ENCODE data around the gene CSPG4.

CSPG4 gene

DNA sequence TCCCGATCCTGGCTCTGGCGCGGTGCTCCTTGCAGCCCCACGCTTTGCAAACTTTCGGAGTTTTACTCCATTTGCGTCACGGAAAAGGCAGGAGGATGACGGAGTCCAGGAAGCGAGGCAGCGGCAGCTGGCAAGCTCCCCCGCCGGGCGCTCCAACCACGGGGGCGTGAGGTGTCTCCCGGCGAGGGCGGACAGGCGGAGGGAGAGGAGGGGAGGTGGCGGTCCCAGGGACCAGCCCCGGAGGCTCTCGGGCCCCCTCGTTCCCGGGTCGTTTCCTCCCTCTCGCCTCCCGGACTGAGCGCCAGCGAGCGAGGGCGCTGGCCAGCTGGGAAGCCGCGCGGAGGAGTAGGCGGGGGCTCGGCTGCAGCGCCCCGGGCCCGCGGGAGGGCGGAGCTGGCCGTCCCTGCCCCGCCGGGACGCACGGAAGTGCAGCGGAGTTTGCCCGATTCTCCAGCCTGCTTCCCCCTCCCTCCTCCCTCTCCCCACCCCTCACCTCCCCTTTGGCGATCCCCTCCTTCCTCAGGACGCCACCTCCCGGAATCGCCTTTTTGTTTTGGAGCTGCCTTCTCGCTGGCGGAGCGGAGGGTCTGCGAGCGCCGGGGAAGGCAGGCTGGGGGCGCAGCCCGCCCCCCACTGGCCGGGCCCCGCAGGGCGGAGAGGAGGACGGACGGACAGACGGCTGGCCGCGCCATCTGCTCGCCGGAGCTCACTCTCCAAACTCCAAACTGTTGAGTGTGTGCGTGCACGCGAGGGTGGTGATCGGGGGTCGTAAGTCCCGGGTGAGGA is 65.1 kb downstream of the CSPG4 start, which contains the start of gene SNX33:
Gene SNX33 (plus strand): TSS at position 543 of the 786 bp plus-strand sequence. CDS start 1,191 bp downstream, outside the sequence.
- in situ Hi-C loops (cut with HindIII; ENCODE audit: low sequenced_read_pairs), result loop anchor here (25.0 kb wide), 2 partner anchors 165 to 185 kb away; partner anchors contain the start of gene SIN3A

GRCh38 chr15:75646944-75647364 is 65.7 kb downstream of the CSPG4 start:
- H3K4me3 ChIP-seq (ENCODE audit: low read depth, low read length), result peak overlapping the region; percentile 87
- TF ChIP-seq, protein P1, sequence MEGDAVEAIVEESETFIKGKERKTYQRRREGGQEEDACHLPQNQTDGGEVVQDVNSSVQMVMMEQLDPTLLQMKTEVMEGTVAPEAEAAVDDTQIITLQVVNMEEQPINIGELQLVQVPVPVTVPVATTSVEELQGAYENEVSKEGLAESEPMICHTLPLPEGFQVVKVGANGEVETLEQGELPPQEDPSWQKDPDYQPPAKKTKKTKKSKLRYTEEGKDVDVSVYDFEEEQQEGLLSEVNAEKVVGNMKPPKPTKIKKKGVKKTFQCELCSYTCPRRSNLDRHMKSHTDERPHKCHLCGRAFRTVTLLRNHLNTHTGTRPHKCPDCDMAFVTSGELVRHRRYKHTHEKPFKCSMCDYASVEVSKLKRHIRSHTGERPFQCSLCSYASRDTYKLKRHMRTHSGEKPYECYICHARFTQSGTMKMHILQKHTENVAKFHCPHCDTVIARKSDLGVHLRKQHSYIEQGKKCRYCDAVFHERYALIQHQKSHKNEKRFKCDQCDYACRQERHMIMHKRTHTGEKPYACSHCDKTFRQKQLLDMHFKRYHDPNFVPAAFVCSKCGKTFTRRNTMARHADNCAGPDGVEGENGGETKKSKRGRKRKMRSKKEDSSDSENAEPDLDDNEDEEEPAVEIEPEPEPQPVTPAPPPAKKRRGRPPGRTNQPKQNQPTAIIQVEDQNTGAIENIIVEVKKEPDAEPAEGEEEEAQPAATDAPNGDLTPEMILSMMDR (IDR thresholded peaks at IDR 0.05; ENCODE audit: low read depth, low read length, missing control alignments), result no peak
- in situ Hi-C loops (cut with HindIII; ENCODE audit: low sequenced_read_pairs), result loop anchor here (25.0 kb wide), 2 partner anchors 165 to 185 kb away; partner anchors contain the start of gene SIN3A
- DNase-seq (ENCODE audit: low read depth), result no peak

More for the DNA sequence above, 65.1 kb downstream of the CSPG4 start, which contains the start of gene SNX33:
- H3K4me3 ChIP-seq (ENCODE audit: low read depth, low read length), result peak within 1 kb of the TSS; percentile 87
- DNase-seq (ENCODE audit: low read depth), result peak; percentile 63
- TF ChIP-seq, protein P1 (IDR thresholded peaks at IDR 0.05; ENCODE audit: low read depth, low read length, missing control alignments), result peak; percentile 60

- DNase-seq (ENCODE audit: low read depth), result no peak
- peak overlapping the region; percentile 87 for H3K4me3 ChIP-seq (ENCODE audit: low read depth, low read length)
- TF ChIP-seq, protein P1 (IDR thresholded peaks at IDR 0.05; ENCODE audit: low read depth, low read length, missing control alignments), result no peak
- in situ Hi-C loops (cut with HindIII; ENCODE audit: low sequenced_read_pairs), result loop anchor here (25.0 kb wide), 2 partner anchors 166 to 184 kb away; partner anchors contain the start of gene SIN3A
Observed at GRCh38 chr15:75646112-75646943, 66.3 kb downstream of the CSPG4 start.

- H3K4me3 ChIP-seq (ENCODE audit: low read depth, low read length), result no peak overlapping the region
- DNase-seq (ENCODE audit: low read depth), result no peak
- TF ChIP-seq, protein P1 (IDR thresholded peaks at IDR 0.05; ENCODE audit: low read depth, low read length, missing control alignments), result no peak
- in situ Hi-C loops (cut with HindIII; ENCODE audit: low sequenced_read_pairs), result loop anchor here (25.0 kb wide), 2 partner anchors 168 to 182 kb away; partner anchors contain the start of gene SIN3A
Observed at GRCh38 chr15:75644376-75644775, 68.3 kb downstream of the CSPG4 start.

- no peak for DNase-seq (ENCODE audit: low read depth)
- in situ Hi-C loops (cut with HindIII; ENCODE audit: low sequenced_read_pairs), result loop anchor here (25.0 kb wide), 2 partner anchors 171 to 179 kb away; partner anchors contain the start of gene SIN3A
- TF ChIP-seq, protein P1 (IDR thresholded peaks at IDR 0.05; ENCODE audit: low read depth, low read length, missing control alignments), result no peak
- H3K4me3 ChIP-seq (ENCODE audit: low read depth, low read length), result no peak overlapping the region
Observed at GRCh38 chr15:75641603-75642002, 71.0 kb downstream of the CSPG4 start.

DNA sequence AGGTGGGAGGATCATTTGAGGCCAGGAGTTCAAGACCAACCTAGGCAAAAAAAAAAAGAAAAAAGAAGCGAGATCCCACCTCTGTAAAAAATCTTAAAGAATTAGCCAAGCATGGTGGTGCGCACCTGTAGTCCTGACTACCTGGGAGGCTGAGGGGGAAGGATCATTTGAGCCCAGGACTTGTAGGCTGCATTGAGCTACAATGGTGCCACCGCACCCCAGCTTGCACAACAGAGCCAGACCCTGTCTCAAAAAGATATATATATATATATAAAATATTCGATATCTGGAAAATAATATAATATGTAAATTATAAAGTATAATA is 71.5 kb downstream of the CSPG4 start:
- peak overlapping the region; percentile 90 for H3K4me3 ChIP-seq (ENCODE audit: low read depth, low read length)
- TF ChIP-seq, protein P1 (IDR thresholded peaks at IDR 0.05; ENCODE audit: low read depth, low read length, missing control alignments), result no peak
- no peak for DNase-seq (ENCODE audit: low read depth)
- in situ Hi-C loops (cut with HindIII; ENCODE audit: low sequenced_read_pairs), result loop anchor here (25.0 kb wide), 2 partner anchors 171 to 179 kb away; partner anchors contain the start of gene SIN3A
